Fibroblast of skin of right quadriceps (primary cell): ENCODE measurements around the gene SLC33A1.
"Not testable (repeated sequence)": the region's sequence is repeated elsewhere in the genome, so short reads cannot be mapped to it uniquely, and the experiment has no call there.

Source experiments
- DNase-seq: peaks from one replicate; pipeline ENCODE4 v3.0.0-alpha.2; 2013

Gene SLC33A1

DNA sequence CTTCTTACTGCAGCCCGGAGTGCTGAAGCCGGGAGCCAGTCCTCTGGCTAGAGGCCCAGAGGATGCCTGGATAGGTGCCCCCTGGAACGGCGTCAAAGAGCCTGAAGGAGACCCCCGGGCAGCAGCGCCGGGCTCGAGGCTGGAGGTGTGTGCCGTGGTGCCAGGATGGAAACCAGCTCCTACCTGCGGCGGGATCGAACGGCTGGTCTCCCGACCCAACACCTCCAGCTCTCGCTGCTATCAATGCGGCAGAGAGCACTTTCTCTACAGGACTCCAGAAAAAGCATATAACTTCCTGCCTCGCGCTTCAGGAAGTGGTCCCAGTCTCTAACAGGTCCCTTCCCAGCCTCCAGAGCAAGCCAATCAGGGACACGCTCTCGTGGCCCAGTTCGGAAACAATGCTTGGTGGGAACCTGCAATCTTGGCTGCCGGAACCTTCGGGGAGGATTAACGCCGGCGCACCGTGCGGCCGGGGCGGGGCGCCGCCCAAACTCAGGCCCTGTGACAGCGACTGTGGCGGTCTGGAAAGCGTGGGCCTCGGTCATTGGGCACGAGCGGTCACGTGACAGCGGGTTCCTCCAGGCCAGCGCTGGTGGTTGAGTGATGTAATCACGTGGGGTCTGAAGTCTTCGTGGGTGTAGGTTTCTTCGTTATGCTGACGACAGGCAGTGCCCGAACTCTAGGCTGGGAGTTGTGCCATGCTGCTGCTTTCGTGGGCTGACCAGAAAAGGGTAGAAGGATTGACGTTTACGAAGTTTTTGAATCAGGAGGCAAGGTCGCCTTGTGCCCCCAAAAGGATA lies at the start of gene SLC33A1:
Gene SLC33A1, minus strand, starts transcription at position 287 of the 800 bp plus-strand sequence. CDS start 430 bp downstream, outside the sequence.
- peak; percentile 99 for DNase-seq

DNA sequence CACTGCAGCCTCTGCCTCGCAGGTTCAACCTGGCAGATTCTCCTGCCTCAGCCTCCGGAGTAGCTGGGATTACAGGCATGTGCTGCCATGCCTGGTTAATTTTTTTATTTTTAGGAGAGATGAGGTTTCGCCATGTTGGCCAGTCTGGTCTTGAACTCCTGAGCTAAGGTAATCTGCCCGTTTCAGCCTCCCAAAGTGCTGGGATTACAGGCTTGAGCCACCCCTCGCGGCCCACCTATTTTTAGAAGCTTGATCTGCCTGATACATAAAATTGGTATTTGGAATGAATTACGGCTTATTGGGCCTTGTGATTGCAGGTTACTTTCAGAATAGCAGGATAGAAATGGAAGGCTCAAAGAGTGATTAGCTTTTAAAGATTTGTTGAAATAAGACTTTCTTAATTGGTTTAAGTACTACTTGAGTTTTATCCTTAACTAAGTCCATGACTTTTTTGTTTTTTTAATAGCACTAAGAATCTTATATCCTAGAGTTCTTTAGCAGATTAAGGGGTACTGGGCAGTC lies 41.2 kb upstream of the SLC33A1 start:
- no peak for DNase-seq

DNA sequence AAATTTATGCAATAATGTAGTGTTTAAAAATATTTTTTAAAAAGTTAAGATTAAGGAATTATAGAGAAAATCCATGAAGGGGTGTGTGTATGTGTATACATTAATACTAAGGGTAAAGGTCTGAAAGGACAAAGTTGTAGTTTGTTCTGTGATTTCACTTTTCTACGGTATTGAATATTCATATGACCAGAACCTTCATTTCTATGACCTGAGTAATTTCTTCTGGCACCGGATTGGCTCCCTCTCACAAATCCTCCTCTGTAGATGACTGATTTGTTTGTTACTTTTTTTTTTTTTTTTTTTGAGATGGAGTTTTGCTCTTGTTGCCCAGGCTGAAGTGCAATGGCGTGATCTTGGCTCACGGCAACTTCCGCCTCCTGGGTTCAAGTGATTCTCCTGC lies 37.1 kb upstream of the SLC33A1 start:
- no peak for DNase-seq

DNA sequence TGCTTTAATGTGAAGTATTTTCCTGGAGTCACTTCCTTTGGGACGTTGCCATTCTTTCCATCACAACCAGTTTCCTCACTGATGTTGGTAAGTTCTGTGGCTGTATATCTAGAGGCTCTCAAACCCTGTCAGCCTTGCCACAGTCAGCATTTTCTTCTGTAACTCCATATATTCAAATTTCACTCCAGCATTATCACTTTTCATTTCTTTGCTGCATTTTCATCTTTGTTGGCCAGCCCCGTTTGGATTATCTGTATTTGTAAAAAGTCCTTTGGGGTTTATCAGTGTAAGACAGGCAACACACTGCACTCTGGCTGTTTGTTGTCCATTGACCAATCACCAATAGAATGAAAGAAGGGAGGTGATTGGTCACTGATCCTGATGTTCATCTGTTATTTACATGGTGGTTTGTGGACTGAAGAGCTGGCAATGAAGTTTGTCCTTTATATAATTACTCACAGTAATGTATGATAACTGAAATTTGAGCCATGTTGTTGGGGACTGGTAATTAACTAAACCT lies 36.5 kb upstream of the SLC33A1 start:
- peak; percentile 17 for DNase-seq

DNA sequence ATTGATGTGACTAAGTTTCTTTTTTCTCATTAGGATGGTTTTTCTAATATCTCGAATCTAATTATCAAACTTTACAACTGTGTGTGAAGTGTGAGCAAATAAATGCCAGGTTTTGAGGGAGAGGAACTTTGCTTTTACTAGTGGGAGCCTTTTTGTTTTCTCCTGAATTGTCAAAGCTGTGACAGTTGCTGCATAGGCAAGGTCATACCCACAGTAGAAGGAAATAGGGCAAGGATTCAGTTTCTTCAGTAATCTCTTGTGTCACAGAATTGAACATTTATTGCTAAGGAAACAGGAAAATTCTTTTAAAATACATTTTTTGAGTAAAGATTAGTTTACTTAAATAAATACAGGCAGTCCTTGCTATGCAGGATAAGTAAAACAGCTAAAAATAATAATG lies 35.7 kb upstream of the SLC33A1 start:
- no peak for DNase-seq

DNA sequence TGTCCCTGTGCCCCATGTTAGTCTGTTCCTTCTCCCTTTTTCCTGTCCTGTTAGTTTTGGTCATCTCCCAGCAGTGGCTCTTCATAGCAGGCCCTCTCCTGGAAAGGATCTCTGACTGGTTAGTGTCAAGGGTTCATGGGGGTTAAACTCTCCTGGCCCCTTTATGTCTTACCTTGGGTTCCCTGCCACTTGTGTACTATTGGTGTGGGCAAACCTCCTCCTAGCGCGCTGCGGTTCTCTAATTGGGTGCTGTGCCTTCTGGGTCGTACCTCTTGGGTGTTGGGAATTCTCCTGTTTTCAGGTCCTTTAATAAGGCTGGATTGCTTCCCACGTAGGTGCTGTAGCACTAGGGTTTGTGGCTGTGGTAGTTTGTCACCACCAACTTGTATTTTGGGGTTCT lies 35.0 kb upstream of the SLC33A1 start:
- DNase-seq = no peak

DNA sequence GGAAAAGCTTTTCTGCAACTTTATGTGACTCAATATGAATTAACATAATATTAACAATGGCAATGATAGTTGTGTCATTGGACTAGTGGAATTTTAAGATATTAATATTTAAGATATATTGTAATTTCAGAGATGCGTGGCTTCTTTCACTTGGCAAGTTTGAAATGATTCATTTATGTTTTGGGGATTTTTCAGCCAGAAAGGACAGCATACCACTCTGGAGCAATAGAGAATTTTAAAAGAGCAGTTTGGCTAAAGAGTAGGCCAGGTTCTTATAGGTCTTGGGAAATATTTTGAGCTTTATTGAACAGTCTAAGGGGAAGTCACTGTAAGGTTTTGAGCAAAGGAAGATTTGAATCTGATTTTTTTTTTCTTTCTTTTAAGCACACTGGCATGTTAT lies 32.7 kb upstream of the SLC33A1 start:
- no peak for DNase-seq

DNA sequence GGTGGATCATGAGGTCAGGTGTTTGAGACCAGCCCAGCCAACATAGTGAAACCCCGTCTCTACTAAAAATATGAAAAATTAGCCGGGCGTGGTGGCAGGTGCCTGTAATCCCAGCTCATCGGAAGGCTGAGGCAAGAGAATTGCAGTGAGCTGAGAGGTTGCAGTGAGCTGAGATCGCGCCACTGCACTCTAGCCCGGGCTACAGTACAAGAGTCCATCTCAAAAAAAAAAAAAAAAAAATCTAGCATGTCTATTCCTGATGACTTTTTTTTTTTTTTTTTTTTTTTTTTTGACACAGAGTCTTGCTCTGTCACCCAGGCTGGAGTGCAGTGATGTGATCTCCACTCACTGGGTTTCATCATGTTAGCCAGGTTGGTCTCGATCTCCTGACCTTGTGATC lies 32.1 kb upstream of the SLC33A1 start:
- not testable (repeated sequence) for DNase-seq

DNA sequence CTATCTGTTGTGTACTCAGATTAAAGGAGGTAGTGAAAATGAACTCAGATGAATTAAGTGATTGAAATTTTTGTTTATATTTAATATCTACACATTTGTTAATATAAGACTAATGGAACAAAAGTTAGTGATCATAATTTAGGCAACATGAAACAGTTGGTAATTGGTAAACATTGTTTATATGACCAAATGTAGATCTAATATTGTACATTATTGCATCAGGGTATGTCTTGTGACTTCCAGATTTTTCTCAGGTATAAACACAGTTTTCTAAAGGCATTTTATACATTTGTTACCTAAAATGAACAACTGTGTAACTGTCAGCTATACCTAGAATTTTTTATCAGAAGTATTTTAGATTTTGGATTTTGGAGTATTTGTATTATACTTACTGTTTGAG lies 31.1 kb upstream of the SLC33A1 start:
- no peak for DNase-seq

DNA sequence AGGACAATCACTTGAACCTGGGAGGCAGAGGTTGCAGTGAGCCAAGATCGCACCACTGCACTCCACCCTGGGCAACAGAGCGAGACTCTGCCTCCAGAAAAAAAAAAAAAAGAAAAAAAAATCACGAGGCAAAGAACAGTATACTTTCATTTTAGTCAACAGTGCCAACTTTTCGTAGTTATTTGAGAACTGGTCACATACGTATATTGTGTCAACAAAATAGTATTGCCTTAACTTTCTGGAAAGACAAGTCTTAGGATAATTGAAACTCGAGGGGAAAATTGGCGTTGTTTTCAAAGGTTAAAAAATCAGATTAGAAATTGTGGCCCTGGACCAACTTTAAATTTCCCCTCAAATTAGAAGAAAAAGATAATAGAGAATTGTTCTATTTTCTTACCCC lies 30.1 kb upstream of the SLC33A1 start:
- DNase-seq = no peak

DNA sequence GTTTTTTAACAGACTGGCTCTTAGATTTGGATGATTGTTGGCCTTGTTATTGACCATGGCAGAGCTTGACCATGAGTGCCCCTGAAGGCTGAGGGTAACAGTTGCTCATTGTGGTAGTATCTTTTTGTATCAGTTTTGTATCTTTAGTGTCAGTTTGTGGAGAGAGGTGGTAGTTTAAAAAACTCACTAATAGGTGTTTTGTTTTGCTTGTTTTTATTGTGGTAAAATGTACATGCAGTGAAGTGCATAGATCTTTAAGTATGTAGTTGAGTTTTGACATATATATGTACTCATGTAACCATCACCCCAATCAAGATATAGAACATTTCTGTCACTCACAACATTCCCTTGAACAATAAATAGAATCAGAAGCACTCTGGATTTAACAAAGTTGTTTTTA lies 26.1 kb upstream of the SLC33A1 start:
- DNase-seq = no peak

DNA sequence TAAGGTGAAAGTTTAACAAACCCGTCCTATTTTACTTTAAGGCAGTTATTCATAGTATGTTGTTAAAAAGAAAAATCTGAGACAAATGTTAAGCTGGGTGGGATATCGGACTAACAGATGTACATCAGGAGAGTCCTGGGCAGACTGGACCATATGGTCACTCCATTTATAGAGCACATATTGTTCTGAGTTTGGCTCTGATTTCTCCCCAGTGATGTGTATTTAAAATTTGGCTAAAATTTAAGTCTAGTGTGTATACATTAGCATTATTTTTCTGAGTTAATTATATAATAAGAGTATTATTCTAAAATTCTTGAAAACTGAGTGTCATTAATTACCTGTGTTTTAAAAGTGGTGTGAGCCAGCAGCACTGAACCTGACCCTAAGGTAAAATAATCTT lies 22.3 kb upstream of the SLC33A1 start:
- no peak for DNase-seq

DNA sequence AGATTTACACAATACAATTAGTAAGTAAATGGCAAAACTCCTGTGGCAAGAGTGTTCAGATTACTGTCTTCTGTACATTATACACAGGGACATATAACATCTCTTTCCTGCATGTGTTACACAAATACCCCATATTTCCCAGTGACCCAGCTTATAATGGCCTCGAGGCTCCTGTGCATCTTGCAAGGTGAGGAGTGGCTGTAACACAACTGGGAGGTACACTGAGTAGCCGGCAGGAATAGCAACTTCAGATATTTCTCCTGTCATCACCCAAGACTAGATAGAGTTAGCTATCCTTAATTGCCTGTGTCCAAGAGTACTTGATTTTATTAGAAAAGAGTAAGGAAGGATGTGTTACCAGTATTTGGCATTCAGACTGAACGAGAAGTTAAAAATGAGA lies 21.8 kb upstream of the SLC33A1 start:
- DNase-seq = no peak

DNA sequence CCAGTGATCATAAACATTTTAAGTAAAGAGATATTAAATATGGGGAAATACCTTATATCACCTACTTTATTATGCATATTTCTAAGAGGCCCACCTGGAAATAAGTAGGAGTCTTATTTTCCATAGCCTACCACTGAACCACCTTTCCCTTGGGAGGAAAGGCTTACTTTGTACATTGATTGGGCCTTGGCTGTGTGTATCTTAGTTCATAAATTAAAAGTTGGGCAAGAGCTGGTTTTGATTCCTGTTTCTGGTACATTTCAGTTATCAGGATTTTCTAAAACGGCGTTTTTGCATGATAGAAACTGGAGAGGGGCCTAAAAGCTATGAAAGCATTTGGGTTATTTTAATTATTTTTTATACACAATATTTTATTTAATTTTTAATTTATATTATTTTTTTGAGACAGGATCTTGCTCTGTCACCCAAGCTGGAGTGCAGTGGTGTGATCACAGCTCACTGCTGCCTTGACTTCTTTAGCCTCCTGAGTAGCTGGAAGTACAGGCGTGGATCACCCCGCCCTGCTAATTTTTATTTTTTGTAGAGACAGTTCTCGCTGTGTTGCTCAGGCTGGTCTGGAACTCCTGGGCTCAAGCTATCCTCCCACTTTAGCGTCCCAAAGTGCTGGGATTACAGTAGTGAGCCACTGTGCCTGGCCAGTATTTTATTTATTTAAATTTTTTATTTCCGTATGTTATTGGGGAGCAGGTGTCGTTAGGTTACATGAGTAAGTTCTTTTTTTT lies 18.8 kb upstream of the SLC33A1 start:
- no peak for DNase-seq

DNA sequence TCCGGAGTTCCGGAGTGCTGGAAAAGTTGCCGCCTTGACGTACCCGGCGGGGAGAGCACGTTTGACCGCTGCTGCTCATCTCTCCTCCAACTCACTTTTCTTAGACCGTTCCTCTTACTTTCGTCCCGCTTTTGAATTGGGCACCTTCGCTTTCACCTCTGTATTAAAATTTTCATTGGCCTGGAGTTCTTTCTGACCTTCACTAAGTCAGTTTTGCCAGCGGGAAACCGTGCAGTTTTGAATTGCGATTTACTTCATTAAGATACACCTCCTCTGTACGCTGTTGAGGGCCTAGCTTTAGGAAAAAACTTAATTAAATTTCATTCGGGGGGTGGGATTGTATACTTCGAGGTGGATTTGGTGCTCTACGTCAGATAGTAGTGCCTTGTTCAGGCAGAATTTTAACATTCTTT lies 17.5 kb upstream of the SLC33A1 start:
- no peak for DNase-seq

DNA sequence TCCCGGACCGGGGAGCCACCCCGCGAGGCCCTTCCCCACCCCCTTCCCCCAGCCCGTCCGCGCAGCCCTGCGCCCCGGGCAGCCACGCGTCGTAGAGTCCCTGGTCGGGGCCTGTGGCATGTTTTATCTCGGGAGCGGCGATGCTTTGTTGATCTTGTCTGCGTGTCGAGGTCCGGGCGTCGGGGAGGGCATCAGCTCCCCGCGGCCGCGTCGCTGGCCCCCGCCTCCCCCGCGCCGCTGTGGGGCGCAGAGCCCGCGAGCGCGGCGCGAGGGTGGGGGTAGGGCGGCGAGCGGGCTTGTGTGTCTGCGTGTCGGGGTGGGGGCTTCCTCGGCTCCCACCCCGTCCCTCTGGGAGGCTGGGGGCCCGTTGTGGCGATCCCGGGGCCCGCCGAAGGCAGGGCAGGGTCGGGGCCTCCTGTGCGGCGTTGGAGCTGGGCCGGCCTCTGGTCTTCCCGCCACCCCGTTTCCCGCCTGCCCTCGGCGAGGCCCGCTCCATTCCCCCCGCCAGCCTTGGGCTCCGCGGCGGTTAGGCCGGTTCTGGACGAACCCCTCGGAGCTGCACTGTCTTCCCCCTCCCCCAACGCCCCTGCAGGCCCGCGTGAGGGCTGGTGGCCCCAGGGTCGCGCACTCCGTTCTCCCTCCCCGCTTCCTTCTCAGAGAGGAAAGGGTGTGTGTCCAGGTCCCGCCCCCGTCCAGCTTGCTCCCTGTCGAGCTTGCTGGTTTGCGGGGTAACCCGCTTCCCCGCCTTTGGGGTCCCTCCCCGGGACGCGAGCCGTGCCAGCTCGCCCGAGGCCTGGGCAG lies 16.9 kb upstream of the SLC33A1 start:
- DNase-seq = peak; percentile 18

DNA sequence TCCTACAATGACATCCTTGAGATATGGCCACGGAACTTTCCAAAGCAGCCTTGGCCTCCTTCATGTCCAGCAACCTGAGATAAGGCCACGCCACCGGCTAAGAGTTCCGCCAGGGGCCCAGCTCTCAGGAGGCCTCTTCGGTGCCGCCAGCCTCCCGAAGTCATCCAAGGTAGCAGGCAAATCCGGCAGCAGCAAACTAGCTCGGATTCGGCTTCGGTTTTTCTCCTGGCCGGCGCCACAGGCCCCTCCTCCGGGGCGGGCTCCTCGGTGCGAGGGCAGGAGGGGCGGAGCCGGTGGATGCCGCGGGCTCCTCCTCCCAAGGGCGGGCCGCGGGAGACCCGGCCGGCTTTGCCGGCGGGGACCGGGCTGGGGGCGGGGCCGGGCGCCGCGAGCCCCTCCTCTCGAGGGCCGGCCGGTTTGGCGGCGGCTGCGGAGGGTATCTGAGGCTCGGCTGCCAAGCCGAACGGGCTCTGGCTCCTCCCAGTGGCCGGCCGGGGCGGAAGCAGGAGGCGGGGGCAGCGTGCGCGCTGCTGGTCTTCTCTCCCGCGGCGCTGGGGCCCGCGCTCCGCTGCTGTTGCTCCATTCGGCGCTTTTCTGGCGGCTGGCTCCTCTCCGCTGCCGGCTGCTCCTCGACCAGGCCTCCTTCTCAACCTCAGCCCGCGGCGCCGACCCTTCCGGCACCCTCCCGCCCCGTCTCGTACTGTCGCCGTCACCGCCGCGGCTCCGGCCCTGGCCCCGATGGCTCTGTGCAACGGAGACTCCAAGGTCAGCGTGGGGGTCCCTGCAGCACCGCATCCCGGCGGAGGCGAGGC lies 16.1 kb upstream of the SLC33A1 start, which contains the start of gene GMPS:
Gene GMPS, plus strand, starts transcription at position 518 of the 812 bp plus-strand sequence. Its CDS starts 221 bp downstream, at position 739.
- DNase-seq = peak; percentile 95

DNA sequence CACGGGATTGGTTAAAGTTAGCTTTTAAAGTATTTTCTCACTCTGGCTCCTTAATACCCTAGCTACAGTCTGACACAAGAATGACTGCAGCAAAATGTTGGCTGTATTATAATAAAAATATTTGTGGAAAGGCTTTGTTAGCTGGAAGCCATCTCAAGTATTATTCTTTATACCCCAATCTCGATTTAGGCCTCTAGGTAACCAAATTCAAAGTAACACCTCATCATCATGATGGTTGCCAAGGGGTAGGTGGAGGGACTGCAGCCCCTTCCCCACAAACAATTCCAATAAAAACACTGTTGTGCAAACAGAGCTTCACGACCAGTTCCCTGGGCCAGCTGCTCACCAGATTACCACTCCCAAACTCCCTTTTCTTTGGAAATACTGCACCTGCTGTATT lies 15.5 kb upstream of the SLC33A1 start:
- no peak for DNase-seq

DNA sequence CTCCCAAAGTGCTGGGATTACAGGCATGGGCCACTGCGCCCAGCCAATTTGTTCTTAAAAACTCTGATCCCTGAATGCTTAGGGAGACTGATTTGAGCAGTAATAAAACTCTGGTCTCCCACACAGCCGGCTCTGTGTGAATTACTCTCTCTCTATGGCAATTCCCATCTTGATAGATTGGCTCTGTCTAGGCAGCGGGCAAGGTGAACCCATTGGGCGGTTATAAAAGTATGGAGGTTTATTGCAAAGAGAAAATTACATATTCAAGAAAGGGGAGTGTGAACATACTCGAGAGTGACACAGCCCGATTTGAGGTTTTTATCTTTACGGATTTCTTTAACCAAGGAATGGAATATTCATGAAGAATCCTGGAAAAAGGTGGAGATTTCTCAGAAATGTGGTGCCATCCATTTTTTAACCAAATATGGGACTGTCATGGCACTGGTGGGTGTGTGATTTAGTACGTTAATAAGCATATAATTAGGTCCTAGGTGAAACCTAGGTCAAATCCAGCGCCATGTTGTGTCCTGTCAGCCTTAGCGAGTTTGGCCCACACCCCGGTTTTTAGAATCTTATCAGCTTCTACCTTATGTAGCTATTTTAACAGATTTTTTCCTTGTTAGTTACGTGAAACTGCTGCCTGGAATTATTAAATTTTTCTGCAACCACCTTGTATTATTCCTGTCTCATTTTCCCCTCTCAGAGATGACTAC lies 9.0 kb upstream of the SLC33A1 start:
- DNase-seq = no peak

DNA sequence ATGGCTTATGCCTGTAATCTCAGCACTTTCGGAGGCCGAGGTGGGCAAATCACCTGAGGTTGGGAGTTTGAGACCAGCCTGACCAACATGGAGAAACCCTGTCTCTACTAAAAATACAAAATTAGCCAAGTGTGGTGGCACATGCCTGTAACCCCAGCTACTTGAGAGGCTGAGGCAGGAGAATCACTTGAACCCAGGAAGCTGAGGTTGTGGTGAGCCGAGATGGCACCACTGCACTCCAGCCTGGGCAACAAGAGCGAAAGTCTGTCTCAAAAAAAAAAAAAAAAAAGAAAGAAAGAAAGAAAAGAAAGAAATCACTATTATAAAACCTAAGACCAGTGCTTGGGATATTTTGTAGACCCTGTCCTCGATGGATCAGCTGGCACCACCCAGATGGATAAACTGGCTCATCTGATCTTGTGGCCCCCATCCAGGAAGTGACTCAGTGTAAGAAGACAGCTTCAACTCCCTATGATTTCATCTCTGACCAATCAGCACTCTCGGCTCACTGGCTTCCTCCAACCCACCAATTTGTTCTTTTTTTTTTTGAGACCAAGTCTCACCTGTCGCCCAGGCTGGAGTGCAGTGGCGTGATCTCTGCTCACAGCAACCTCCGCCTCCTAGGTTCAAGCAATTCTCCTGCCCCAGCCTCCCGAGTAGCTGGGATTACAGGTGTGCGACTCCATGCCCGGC lies 8.2 kb upstream of the SLC33A1 start:
- peak; percentile 68 for DNase-seq
